Naive thymus-derived CD8-positive, alpha-beta T cell (primary cell): ENCODE results near the gene TMEM178A. TPM values are rescaled to one million over a fixed set of nuclear protein-coding genes. Genes with fewer than 3 reads are reported as not detected.

Experiments used
- ATAC-seq, 2 donors: fragments of 150-1000 bp; cut with Tn5 transposase in 1 of 2; sonication (Bioruptor Pico), chemical (Tn5 transposase) in 1 of 2; 1 replicate in 1 of 2; 2 replicates in 1 of 2; pipeline ENCODE4 v1.10.0; 2021; ENCODE audit warnings: mild to moderate bottlenecking in 2 of 2, moderate library complexity in 2 of 2
- POLR2A ChIA-PET: fragments of 350-600 bp; sonication (Branson Sonifier 250); formaldehyde crosslinking; loops from one replicate; lab custom pipeline; 2021; ENCODE audit warnings: antibody characterized with exemption; lab: Charles Lee
- DNase-seq, 10 donors: peaks; one replicate each; pipeline versions ENCODE4 v3.0.0 to v3.0.0-alpha.2; 2020 to 2022
- H3K27ac Mint-ChIP-seq, 10 donors: one replicate each; pipeline ENCODE4 v1.8.0; 2020 to 2022; ENCODE audit warnings: mild to moderate bottlenecking in 10 of 10, mixed read lengths in 10 of 10, moderate library complexity in 4 of 10, inconsistent platforms in 1 of 10
- H3K27me3 Mint-ChIP-seq, 5 donors: one replicate each; pipeline ENCODE4 v1.8.0; 2021 to 2022; ENCODE audit warnings: mixed read lengths in 5 of 5
- H3K36me3 Mint-ChIP-seq, 3 donors: one replicate each; pipeline ENCODE4 v1.8.0; 2020 to 2022; ENCODE audit warnings: mixed read lengths in 3 of 3, mild to moderate bottlenecking in 2 of 3, inconsistent platforms in 1 of 3
- H3K4me1 Mint-ChIP-seq, 4 donors: one replicate each; pipeline ENCODE4 v1.8.0; 2021 to 2022; ENCODE audit warnings: mixed read lengths in 4 of 4
- H3K4me3 Mint-ChIP-seq, 10 donors: one replicate each; pipeline ENCODE4 v1.8.0; 2020 to 2022; ENCODE audit warnings: mild to moderate bottlenecking in 10 of 10, mixed read lengths in 10 of 10, moderate library complexity in 6 of 10, inconsistent platforms in 1 of 10
- H3K9me3 Mint-ChIP-seq, 9 donors: one replicate each; pipeline ENCODE4 v1.8.0; 2020 to 2022; ENCODE audit warnings: mixed read lengths in 9 of 9, mild to moderate bottlenecking in 3 of 9, inconsistent platforms in 1 of 9, moderate library complexity in 1 of 9
- polyA plus RNA-seq, 3 donors: library from polyadenylated mRNA; unstranded; fragments of 300-500 nt; fragmentation: Illumina TruSeq; gene quantifications; one replicate each; pipeline ENCODE4 v1.2.3, GENCODE V29; 2021
- total RNA-seq, 8 experiments: library from RNA in 2 of 8; stranded (reverse) in 2 of 8; gene quantifications; one replicate each; pipeline ENCODE4 v1.2.3 and lab custom pipeline; 2021 to 2026

The TMEM178A gene
- total and polyA plus RNA-seq, 5 experiments from 2014 or later: 0.11 to 0.99 (median 0.47) TPM; not detected in 2

- H3K27me3 Mint-ChIP-seq: peaks cover 24 to 75% (median 49%) of the 10 kb centered on the region in 5 donors
- H3K4me3 Mint-ChIP-seq: peak overlapping the region in 8 of 10 donors; percentile 26 to 85 (median 44)
- ATAC-seq (no peak), DNase-seq (no peak)
- POLR2A ChIA-PET: no interaction called here
- H3K36me3 Mint-ChIP-seq: peaks cover 0 to 7% (median 0%) of the 10 kb centered on the region in 3 donors
- H3K9me3 Mint-ChIP-seq: peaks cover 0 to 2% (median 0%) of the 10 kb centered on the region in 9 donors
- H3K4me1 Mint-ChIP-seq: peaks cover 7 to 19% (median 17%) of the 10 kb centered on the region in 4 donors
- H3K27ac Mint-ChIP-seq: no peak overlapping the region
Measured at GRCh38 chr2:39667104-39667885, 1.6 kb downstream of the TMEM178A start.

- Mint-ChIP-seq H3K27ac (no peak overlapping the region), H3K4me3 (peak overlapping the region in 5 of 10 donors; percentile 6 to 69 (median 26)), H3K27me3 (peaks cover 23 to 77% (median 50%) of the 10 kb centered on the region in 5 donors), H3K4me1 (peaks cover 7 to 19% (median 17%) of the 10 kb centered on the region in 4 donors), H3K9me3 (peaks cover 0 to 2% (median 0%) of the 10 kb centered on the region in 9 donors), H3K36me3 (peaks cover 0 to 7% (median 0%) of the 10 kb centered on the region in 3 donors)
- POLR2A ChIA-PET: no interaction called here
- DNase-seq (no peak), ATAC-seq (no peak)
Measured at GRCh38 chr2:39667886-39668276, 2.2 kb downstream of the TMEM178A start.

DNA sequence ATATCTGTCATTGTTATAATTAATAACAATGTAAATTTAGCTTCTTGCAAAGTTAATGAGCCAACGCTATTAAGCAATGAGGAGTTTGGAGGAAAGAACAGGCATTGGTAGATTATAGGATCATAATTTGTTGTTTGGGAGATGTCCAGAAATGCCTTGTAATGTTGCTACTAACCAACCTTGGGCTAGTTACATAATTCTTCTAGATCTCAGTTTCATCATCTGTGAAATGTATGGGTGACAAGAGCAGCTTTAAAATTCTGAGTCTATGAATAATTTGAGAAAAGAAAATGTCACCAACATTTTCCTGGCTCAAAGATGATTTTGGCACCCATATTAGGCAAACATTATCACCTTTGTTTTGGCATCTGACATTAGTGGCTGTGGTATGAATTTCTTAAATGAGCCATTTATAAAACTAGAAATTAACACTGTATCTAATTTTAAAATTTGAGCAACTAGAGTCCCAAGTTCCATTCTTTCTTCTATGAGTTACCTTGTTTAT, 2.9 kb downstream of the TMEM178A start:
- Mint-ChIP-seq H3K27me3 (peaks cover 22 to 78% (median 52%) of the 10 kb centered on the region in 5 donors), H3K4me3 (no peak overlapping the region), H3K4me1 (peaks cover 7 to 19% (median 17%) of the 10 kb centered on the region in 4 donors), H3K9me3 (peaks cover 0 to 2% (median 0%) of the 10 kb centered on the region in 9 donors), H3K36me3 (peaks cover 0 to 7% (median 0%) of the 10 kb centered on the region in 3 donors), H3K27ac (peak overlapping the region in 1 of 10 donors; percentile 46)
- no peak for ATAC-seq
- no peak for DNase-seq
- POLR2A ChIA-PET: no interaction called here

- no peak for DNase-seq
- Mint-ChIP-seq H3K4me3 (no peak overlapping the region), H3K36me3 (peaks cover 0 to under 1% (median 0%) of the 10 kb centered on the region in 3 donors), H3K27me3 (peaks cover 24 to 62% (median 33%) of the 10 kb centered on the region in 5 donors), H3K4me1 (peaks cover 4 to 11% (median 6%) of the 10 kb centered on the region in 4 donors), H3K9me3 (peaks cover 0 to 2% (median 0%) of the 10 kb centered on the region in 9 donors), H3K27ac (no peak overlapping the region)
- ATAC-seq: no peak
- POLR2A ChIA-PET: no interaction called here
Measured at GRCh38 chr2:39671604-39672003, 5.9 kb downstream of the TMEM178A start.

DNA sequence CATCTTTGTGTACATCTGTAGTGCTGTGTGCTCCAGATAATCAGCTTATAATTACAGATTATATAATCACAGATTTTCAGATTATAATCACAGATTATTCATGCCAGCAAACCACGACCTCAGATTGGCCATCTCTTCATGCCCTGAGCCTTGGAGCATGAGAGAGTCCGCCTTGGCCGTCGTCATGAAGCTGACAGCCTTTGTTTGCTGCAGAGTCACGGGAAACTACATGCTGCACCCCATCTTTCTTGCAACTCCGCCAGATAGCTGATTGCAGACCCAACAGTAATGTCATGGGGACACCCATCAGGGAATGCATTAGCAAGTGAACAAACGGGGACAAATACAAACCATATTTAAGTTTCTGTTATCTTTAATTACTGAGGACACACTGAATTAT, 7.3 kb downstream of the TMEM178A start:
- Mint-ChIP-seq H3K27ac (no peak overlapping the region), H3K4me1 (no peaks in the 10 kb centered on the region), H3K4me3 (no peak overlapping the region), H3K27me3 (peaks cover 17 to 60% (median 29%) of the 10 kb centered on the region in 5 donors), H3K36me3 (peaks cover 0 to 4% (median 0%) of the 10 kb centered on the region in 3 donors), H3K9me3 (peaks cover 0 to 8% (median 0%) of the 10 kb centered on the region in 9 donors)
- DNase-seq (no peak), ATAC-seq (no peak)
- POLR2A ChIA-PET: no interaction called here

GRCh38 chr2:39676342-39676741, 10.6 kb downstream of the TMEM178A start:
- no peak overlapping the region for H3K4me3 Mint-ChIP-seq
- H3K27ac Mint-ChIP-seq: no peak overlapping the region
- H3K36me3 Mint-ChIP-seq: peaks cover 0 to 4% (median 0%) of the 10 kb centered on the region in 3 donors
- no peaks in the 10 kb centered on the region for H3K4me1 Mint-ChIP-seq
- H3K9me3 Mint-ChIP-seq: peaks cover 0 to 13% (median 2%) of the 10 kb centered on the region in 9 donors
- POLR2A ChIA-PET: no interaction called here
- ATAC-seq (no peak), DNase-seq (no peak)
- peaks cover 10 to 51% (median 22%) of the 10 kb centered on the region in 5 donors for H3K27me3 Mint-ChIP-seq

DNA sequence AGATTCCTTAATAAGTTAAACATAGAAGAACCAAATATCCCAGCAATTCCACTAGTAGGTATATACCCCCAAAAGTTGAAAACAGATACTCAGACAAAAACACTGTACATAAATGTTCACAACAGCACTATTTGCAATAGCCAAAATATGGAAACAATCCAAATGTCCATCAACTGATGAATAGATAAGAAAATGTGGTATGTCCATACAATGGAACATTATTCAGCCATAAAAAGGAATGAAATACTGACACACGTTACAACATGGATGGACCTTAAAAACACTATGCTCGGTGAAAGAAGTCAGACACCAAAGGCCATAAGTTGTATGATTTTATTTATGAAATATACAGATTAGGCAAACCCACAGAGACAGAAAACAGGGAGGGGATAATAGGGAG, 12.5 kb downstream of the TMEM178A start:
- POLR2A ChIA-PET: no interaction called here
- H3K27me3 Mint-ChIP-seq: peaks cover 3 to 34% (median 10%) of the 10 kb centered on the region in 5 donors

DNA sequence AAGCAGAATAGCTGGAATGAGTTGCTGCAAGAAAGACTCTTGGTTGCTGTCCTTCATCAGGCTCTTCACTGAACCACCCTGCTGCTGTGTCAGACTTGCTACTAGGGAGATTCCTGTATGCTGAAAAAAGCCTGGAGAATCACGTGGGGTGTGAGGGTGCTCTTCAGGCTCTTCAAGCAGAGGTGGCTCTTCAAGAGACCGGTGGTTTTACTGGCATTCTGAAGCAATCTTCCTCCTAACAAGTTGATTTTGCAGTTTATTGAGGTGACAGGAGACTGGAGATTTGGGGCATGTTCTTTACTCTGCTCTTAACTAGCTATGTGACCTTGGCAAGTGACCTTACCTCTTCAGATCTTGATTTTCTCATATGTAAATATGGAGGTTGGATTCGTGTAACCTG, 14.1 kb downstream of the TMEM178A start:
- Mint-ChIP-seq H3K4me3 (no peak overlapping the region), H3K4me1 (no peaks in the 10 kb centered on the region), H3K36me3 (peaks cover 0 to 4% (median 0%) of the 10 kb centered on the region in 3 donors), H3K27me3 (peaks cover 7 to 43% (median 12%) of the 10 kb centered on the region in 5 donors), H3K9me3 (peaks cover 0 to 13% (median 2%) of the 10 kb centered on the region in 9 donors), H3K27ac (no peak overlapping the region)
- no peak for ATAC-seq
- POLR2A ChIA-PET: no interaction called here
- no peak for DNase-seq

More for the DNA sequence above, 12.5 kb downstream of the TMEM178A start:
- Mint-ChIP-seq H3K4me1 (no peaks in the 10 kb centered on the region), H3K27ac (no peak overlapping the region), H3K9me3 (peaks cover 0 to 13% (median 2%) of the 10 kb centered on the region in 9 donors), H3K4me3 (no peak overlapping the region), H3K36me3 (peaks cover 0 to 4% (median 0%) of the 10 kb centered on the region in 3 donors)
- ATAC-seq: no peak
- DNase-seq: no peak

- Mint-ChIP-seq H3K36me3 (peaks cover 0 to 4% (median 0%) of the 10 kb centered on the region in 3 donors), H3K27me3 (peaks cover 9 to 53% (median 15%) of the 10 kb centered on the region in 5 donors), H3K9me3 (peaks cover 0 to 13% (median 2%) of the 10 kb centered on the region in 9 donors), H3K4me1 (no peaks in the 10 kb centered on the region), H3K4me3 (no peak overlapping the region), H3K27ac (no peak overlapping the region)
- DNase-seq (no peak), ATAC-seq (no peak)
- POLR2A ChIA-PET: no interaction called here
Measured at GRCh38 chr2:39682066-39682692, 16.5 kb downstream of the TMEM178A start.

DNA sequence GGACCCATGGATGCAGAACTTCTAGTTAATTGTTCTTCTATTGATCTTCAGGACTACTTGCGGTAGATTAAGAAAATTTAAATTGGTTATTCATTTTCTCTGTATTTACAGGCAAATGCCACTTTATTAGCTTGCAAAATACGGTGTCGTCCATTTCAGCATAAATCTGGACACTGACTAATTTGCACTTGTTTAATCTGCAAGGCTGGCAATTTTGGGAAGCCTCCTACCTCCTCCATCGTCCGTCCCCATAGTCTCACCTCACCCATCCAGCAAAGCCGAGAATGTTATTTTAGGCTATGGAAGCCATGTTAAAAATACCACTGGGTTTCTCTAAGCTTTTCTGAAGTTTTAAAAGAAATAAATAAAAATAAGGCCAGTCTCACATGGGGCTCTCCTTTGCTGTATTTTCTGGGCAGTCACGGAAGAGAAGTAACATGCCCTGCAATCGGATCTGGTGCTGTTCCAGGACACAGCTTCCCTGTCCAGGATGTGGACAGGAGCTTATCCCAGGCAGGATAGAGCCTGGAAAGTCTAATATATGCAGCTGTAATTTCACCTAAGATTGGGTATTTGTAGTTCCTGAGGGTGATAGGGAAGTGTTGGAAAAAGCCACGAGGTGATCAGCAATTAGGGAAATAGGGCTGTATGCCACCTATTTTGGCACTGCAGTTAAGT, 17.4 kb downstream of the TMEM178A start:
- Mint-ChIP-seq H3K36me3 (no peaks in the 10 kb centered on the region), H3K27ac (no peak overlapping the region), H3K9me3 (peaks cover 0 to 8% (median 2%) of the 10 kb centered on the region in 9 donors), H3K27me3 (peaks cover 7 to 47% (median 18%) of the 10 kb centered on the region in 5 donors), H3K4me1 (no peaks in the 10 kb centered on the region), H3K4me3 (no peak overlapping the region)
- no peak for ATAC-seq
- DNase-seq: no peak
- POLR2A ChIA-PET: no interaction called here

- H3K36me3 Mint-ChIP-seq: no peaks in the 10 kb centered on the region
- H3K9me3 Mint-ChIP-seq: peaks cover 0 to 2% (median 0%) of the 10 kb centered on the region in 9 donors
- ATAC-seq (no peak), DNase-seq (no peak)
- no peaks in the 10 kb centered on the region for H3K4me1 Mint-ChIP-seq
- POLR2A ChIA-PET: no interaction called here
- peaks cover 9 to 36% (median 21%) of the 10 kb centered on the region in 5 donors for H3K27me3 Mint-ChIP-seq
- no peak overlapping the region for H3K4me3 Mint-ChIP-seq
- H3K27ac Mint-ChIP-seq: no peak overlapping the region
Measured at GRCh38 chr2:39684464-39684863, 18.7 kb downstream of the TMEM178A start.

DNA sequence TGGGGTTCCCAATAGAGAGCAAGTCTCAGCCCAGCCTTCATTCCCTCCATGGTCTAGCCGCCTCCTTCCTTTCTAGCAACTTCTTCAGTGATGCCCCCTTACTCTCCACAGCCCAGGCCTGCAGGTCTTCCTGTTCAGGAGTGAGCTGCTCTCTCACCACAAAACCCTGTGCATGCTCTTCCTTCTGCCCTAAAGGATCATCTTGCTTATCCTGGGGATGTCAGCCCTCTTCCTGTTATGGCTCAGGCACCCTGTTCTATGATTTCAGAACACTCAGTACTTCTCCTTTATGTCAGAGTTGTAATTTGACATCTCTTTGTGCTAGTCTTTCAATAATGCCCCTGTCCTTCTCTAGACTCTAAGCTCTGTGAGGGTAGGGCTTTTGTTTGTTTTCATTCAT, 19.4 kb downstream of the TMEM178A start:
- ATAC-seq (no peak), DNase-seq (no peak)
- H3K4me3 Mint-ChIP-seq: no peak overlapping the region
- POLR2A ChIA-PET: no interaction called here
- no peaks in the 10 kb centered on the region for H3K36me3 Mint-ChIP-seq
- H3K9me3 Mint-ChIP-seq: peaks cover 0 to 4% (median 0%) of the 10 kb centered on the region in 9 donors
- no peaks in the 10 kb centered on the region for H3K4me1 Mint-ChIP-seq
- no peak overlapping the region for H3K27ac Mint-ChIP-seq
- H3K27me3 Mint-ChIP-seq: peaks cover 12 to 30% (median 21%) of the 10 kb centered on the region in 5 donors
